ENCODE measurements around the gene C10orf67.
A peak's percentile ranks its signal among the peaks of the same experiment; 100 is the strongest.
"Not testable (repeated sequence)": the region's sequence is repeated elsewhere in the genome, so short reads cannot be mapped to it uniquely, and the experiment has no call there.

The C10orf67 gene

GRCh38 chr10:23368816-23369640 is 24.4 kb upstream of the C10orf67 start:
- no peak overlapping the region for H3K4me3 ChIP-seq (ENCODE audit: low read length)

DNA sequence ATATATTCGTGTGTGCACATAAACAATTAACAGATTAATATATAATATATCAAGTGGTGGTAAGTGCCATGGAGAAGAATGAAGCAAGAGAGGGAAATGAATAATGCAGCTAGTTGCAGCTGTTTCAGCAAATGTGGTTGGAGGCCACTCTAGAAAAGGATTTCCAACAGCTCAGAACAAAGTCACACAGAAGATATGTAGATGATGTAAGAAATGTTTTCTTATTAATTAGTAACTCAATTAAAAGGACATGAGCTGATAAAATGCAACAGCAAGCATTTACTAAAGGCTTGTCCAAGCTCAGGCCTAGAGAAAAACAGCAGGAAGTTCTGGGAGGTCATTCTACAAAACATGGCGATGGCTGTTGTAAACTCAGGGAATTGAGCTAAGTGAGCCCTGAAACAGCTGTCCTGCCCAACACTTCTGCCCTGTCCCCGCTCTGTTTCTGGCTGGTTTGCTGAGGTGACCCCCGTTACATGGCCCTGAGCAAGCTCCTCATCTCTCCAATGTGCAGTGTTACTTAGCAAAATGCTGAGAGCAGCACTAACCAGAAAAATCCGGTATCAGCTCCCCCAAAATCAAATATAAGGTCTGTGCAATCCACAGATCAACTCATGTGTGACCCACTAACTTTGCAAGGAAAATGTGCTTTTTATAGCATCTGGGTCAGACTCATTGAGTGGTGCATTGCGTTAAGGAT is 23.4 kb upstream of the C10orf67 start:
- TF ChIP-seq, protein P1, sequence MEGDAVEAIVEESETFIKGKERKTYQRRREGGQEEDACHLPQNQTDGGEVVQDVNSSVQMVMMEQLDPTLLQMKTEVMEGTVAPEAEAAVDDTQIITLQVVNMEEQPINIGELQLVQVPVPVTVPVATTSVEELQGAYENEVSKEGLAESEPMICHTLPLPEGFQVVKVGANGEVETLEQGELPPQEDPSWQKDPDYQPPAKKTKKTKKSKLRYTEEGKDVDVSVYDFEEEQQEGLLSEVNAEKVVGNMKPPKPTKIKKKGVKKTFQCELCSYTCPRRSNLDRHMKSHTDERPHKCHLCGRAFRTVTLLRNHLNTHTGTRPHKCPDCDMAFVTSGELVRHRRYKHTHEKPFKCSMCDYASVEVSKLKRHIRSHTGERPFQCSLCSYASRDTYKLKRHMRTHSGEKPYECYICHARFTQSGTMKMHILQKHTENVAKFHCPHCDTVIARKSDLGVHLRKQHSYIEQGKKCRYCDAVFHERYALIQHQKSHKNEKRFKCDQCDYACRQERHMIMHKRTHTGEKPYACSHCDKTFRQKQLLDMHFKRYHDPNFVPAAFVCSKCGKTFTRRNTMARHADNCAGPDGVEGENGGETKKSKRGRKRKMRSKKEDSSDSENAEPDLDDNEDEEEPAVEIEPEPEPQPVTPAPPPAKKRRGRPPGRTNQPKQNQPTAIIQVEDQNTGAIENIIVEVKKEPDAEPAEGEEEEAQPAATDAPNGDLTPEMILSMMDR (IDR thresholded peaks at IDR 0.05; ENCODE audit: insufficient read depth, low read depth, low read length, missing control alignments), result no peak
- no peak overlapping the region for H3K4me3 ChIP-seq (ENCODE audit: low read length)
- peak; percentile 47 for DNase-seq (ENCODE audit: low read depth)

More at GRCh38 chr10:23368816-23369640, 24.4 kb upstream of the C10orf67 start:
- TF ChIP-seq, protein P1 (IDR thresholded peaks at IDR 0.05; ENCODE audit: insufficient read depth, low read depth, low read length, missing control alignments), result no peak
- no peak for DNase-seq (ENCODE audit: low read depth)

DNA sequence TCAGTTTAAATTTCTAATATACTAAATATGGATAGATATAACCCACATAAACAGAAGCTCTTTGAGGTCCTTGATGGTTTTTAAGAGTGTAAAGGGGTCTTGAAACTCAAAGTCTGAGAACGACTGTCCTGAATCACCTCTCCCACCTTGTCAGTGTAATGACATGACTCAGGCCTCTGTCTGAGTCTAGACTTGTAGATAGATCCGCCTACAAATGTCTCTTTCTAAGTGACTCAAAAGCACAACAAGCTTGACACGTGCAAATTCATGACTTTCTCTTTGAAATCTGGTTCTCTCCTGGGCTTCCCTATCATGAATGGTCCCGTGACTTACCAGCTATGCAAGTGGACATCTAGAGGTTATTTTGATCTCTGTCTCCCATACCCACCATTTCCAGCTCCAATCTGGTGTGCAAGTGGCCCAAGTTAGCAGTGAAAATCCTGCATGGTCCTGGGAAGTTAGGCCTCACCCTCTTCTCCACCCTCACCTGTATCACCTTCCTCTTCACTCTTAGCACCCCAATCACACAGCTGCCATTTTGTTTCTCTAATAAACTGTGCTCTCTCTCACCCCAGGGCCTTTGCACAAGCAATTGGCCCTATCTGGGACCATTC is 20.9 kb upstream of the C10orf67 start:
- not testable (repeated sequence) for H3K4me3 ChIP-seq (ENCODE audit: low read length)
- DNase-seq (ENCODE audit: low read depth), result peak; percentile 93

- DNase-seq (ENCODE audit: low read depth), result no peak
- TF ChIP-seq, protein P1 (IDR thresholded peaks at IDR 0.05; ENCODE audit: insufficient read depth, low read depth, low read length, missing control alignments), result no peak
- no peak overlapping the region for H3K4me3 ChIP-seq (ENCODE audit: low read length)
Observed at GRCh38 chr10:23364378-23364777, 19.8 kb upstream of the C10orf67 start.

DNA sequence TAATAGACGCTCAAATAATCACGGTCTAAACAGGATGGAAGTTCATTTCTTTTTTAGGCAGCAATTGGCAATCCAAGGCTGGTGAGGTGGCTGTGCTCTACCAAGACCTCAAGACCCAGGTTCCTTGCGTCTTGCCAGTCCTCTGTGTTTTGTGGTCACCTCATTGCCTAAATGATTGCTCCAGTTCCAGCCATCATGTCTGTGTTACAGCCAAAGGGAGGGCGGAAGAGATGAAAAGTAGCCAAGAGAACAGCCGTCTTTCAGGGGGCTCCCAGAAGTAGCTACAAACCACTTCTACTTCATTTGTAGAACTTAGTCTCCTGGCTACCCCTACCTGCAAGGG is 19.2 kb upstream of the C10orf67 start:
- no peak for DNase-seq (ENCODE audit: low read depth)
- TF ChIP-seq, protein P1 (IDR thresholded peaks at IDR 0.05; ENCODE audit: insufficient read depth, low read depth, low read length, missing control alignments), result no peak
- H3K4me3 ChIP-seq (ENCODE audit: low read length), result no peak overlapping the region

GRCh38 chr10:23362879-23363792 is 18.5 kb upstream of the C10orf67 start:
- no peak for DNase-seq (ENCODE audit: low read depth)
- no peak overlapping the region for H3K4me3 ChIP-seq (ENCODE audit: low read length)
- TF ChIP-seq, protein P1 (IDR thresholded peaks at IDR 0.05; ENCODE audit: insufficient read depth, low read depth, low read length, missing control alignments), result no peak

All from epithelial cell of esophagus (primary cell).